Uterus (tissue), 2 donors: ENCODE measurements around the gene SCG5.

Experiments used
- POLR2A ChIP-seq, 2 donors: fragments of 450-650 bp; IDR thresholded peaks; one replicate each; pipeline ENCODE4 v1.6.1; 2016; ENCODE audit warnings: antibody characterized with exemption in 2 of 2, mild to moderate bottlenecking in 1 of 2, moderate library complexity in 1 of 2
- TF ChIP-seq, protein P1 (sequence below), 4 experiments: fragments of 200-600 bp in 2 of 4; fragments of 450-650 bp in 2 of 4; sonication (generic) in 2 of 4; IDR thresholded peaks; one replicate each; pipeline ENCODE4 v1.5.1; 2016 to 2019; ENCODE audit warnings: antibody characterized with exemption in 4 of 4, mild to moderate bottlenecking in 2 of 4, moderate library complexity in 1 of 4

DNA sequence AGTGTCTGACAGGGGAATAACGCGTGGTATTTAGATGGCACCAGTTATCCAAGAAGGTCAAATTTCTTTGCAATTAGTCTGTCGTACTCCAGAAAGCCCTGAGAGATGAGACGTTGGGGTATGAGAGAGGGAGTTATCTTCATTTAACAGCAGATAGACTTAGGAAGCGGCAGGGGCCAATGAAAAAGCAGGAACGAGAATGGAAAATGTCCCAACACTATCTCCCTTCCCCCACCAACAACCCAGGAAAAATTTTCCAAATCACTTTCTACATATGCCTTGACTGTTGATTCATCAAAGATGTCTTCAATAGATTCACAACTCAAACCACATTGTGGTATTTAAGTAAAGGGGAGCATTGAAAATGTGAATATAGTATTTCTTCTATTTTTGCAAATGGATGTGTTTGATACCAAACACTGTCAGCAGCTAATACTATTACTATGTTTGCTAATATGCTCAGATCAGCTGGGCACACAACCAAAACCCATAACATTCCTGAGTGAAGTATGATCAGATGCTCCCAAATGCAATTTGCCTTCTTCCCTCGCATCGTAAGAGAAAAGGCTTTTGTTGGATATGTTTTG lies 63.0 kb downstream of the SCG5 start:
- TF ChIP-seq POLR2A (IDR thresholded peaks at IDR 0.05) = no peak
- TF ChIP-seq, protein P1, sequence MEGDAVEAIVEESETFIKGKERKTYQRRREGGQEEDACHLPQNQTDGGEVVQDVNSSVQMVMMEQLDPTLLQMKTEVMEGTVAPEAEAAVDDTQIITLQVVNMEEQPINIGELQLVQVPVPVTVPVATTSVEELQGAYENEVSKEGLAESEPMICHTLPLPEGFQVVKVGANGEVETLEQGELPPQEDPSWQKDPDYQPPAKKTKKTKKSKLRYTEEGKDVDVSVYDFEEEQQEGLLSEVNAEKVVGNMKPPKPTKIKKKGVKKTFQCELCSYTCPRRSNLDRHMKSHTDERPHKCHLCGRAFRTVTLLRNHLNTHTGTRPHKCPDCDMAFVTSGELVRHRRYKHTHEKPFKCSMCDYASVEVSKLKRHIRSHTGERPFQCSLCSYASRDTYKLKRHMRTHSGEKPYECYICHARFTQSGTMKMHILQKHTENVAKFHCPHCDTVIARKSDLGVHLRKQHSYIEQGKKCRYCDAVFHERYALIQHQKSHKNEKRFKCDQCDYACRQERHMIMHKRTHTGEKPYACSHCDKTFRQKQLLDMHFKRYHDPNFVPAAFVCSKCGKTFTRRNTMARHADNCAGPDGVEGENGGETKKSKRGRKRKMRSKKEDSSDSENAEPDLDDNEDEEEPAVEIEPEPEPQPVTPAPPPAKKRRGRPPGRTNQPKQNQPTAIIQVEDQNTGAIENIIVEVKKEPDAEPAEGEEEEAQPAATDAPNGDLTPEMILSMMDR (IDR thresholded peaks at IDR 0.05) = no peak
